ENCODE data around the gene METTL25B.
A peak's percentile ranks its signal among the peaks of the same experiment; 100 is the strongest.

METTL25B gene

GRCh38 chr1:156766298-156767100, 38.2 kb downstream of the METTL25B start:
- 41% methylated on average over 14 of the region's 14 CpGs for WGBS
- peaks cover 17% of the 10 kb centered on the region for H3K36me3 ChIP-seq (ENCODE audit: insufficient read depth, low read length)
- H3K4me1 ChIP-seq (ENCODE audit: insufficient read depth, low read length): peaks cover 16% of the 10 kb centered on the region
- H3K27me3 ChIP-seq (ENCODE audit: insufficient read depth, low read length): no peaks in the 10 kb centered on the region
- peak overlapping the region; percentile 84 for H3K4me3 ChIP-seq (ENCODE audit: low read length)
- H3K9me3 ChIP-seq (ENCODE audit: insufficient read depth, low read depth, low read length): no peaks in the 10 kb centered on the region
- H3K9ac ChIP-seq (ENCODE audit: low read depth, low read length): peak overlapping the region; percentile 74
- H3K27ac ChIP-seq (ENCODE audit: low read depth, low read length): peak overlapping the region; percentile 54

GRCh38 chr1:156767101-156767878, 39.0 kb downstream of the METTL25B start, which contains the start of gene PRCC:
PRCC (plus strand) TSS chr1:156767535; CDS start chr1:156767772, 237 bp downstream.
- peak within 1 kb of the TSS; percentile 84 for H3K4me3 ChIP-seq (ENCODE audit: low read length)
- peaks cover 23% of the 10 kb centered on the region for H3K36me3 ChIP-seq (ENCODE audit: insufficient read depth, low read length)
- peak within 1 kb of the TSS; percentile 90 for H3K9ac ChIP-seq (ENCODE audit: low read depth, low read length)
- H3K4me1 ChIP-seq (ENCODE audit: insufficient read depth, low read length): peaks cover 16% of the 10 kb centered on the region
- H3K27me3 ChIP-seq (ENCODE audit: insufficient read depth, low read length): no peaks in the 10 kb centered on the region
- under 1% methylated on average over 50 of the region's 50 CpGs for WGBS
- H3K9me3 ChIP-seq (ENCODE audit: insufficient read depth, low read depth, low read length): no peaks in the 10 kb centered on the region
- peak within 1 kb of the TSS; percentile 84 for H3K27ac ChIP-seq (ENCODE audit: low read depth, low read length)

GRCh38 chr1:156767879-156768604, 39.8 kb downstream of the METTL25B start:
- H3K4me3 ChIP-seq (ENCODE audit: low read length): peak overlapping the region; percentile 84
- H3K36me3 ChIP-seq (ENCODE audit: insufficient read depth, low read length): peaks cover 26% of the 10 kb centered on the region
- H3K4me1 ChIP-seq (ENCODE audit: insufficient read depth, low read length): peaks cover 16% of the 10 kb centered on the region
- no peaks in the 10 kb centered on the region for H3K9me3 ChIP-seq (ENCODE audit: insufficient read depth, low read depth, low read length)
- H3K27me3 ChIP-seq (ENCODE audit: insufficient read depth, low read length): no peaks in the 10 kb centered on the region
- peak overlapping the region; percentile 84 for H3K27ac ChIP-seq (ENCODE audit: low read depth, low read length)
- 1% methylated on average over 26 of the region's 31 CpGs for WGBS
- H3K9ac ChIP-seq (ENCODE audit: low read depth, low read length): peak overlapping the region; percentile 90

GRCh38 chr1:156768610-156769295, 40.5 kb downstream of the METTL25B start:
- Histone ChIP-seq H3K36me3 (ENCODE audit: insufficient read depth, low read length) (peaks cover 31% of the 10 kb centered on the region), H3K4me1 (ENCODE audit: insufficient read depth, low read length) (peaks cover 16% of the 10 kb centered on the region), H3K27ac (ENCODE audit: low read depth, low read length) (no peak overlapping the region), H3K9me3 (ENCODE audit: insufficient read depth, low read depth, low read length) (no peaks in the 10 kb centered on the region), H3K4me3 (ENCODE audit: low read length) (peak overlapping the region; percentile 84), H3K27me3 (ENCODE audit: insufficient read depth, low read length) (no peaks in the 10 kb centered on the region), H3K9ac (ENCODE audit: low read depth, low read length) (peak overlapping the region; percentile 90)
- WGBS: 51% methylated on average over 8 of the region's 8 CpGs

DNA sequence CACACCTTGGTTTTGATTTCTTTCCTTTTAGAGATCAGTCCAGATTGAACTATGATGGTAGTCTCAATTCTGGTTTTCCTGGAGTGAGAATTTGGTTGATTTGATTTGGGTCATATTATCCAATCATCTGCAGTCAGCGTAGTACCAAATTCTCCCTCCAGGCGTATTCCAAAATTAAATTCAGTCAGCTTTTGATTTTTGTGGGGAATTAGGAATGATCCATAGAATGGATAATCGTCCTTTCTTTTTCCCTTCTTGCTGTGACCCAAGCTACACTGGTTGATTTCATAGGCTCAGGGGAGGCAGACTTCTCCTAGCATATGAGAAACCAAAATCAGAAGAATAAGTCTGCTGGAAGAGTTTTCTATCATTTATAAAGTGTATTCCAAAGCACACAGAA, 44.0 kb downstream of the METTL25B start:
- Histone ChIP-seq H3K9me3 (ENCODE audit: insufficient read depth, low read depth, low read length) (no peaks in the 10 kb centered on the region), H3K9ac (ENCODE audit: low read depth, low read length) (no peak overlapping the region), H3K27me3 (ENCODE audit: insufficient read depth, low read length) (no peaks in the 10 kb centered on the region), H3K4me1 (ENCODE audit: insufficient read depth, low read length) (peaks cover 10% of the 10 kb centered on the region), H3K27ac (ENCODE audit: low read depth, low read length) (no peak overlapping the region), H3K4me3 (ENCODE audit: low read length) (no peak overlapping the region), H3K36me3 (ENCODE audit: insufficient read depth, low read length) (peaks cover 32% of the 10 kb centered on the region)
- WGBS: 93% methylated on average over 3 of the region's 3 CpGs

DNA sequence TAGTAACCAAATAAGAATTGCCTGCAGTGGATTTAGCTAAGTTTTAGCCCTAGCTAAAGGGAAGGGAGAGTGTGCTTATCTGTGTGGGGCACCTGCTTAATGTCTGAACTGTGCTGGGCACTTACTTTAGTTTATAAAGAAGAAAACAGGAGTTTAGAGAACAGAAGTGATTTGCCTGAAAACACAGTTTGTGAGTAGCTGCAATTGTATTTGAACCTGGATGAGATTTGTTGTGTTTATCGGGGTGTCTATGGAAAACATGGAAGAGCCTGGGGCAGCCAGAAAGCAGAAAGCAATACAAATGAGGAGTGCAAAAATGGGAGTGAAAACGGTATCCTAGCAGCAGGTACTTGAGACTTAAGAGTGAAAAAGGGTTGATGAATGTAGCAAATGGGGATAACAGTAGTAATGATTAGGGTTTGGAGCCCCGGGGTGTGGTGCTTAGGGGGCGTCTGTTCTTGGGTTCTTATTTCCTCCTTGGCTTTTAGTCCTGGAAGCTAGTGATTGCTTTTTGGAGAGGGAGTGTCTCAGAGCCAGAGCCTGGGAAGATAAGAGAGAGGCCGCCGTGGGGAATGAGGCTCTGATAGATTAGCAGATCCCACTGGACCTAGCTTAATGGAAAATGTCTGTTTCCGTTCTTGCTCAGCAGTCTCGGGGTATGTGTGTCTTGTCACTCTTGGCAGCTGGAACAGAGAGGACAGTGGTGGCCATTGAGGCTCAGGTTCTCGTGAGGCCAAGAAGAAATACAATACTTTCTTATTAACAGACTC, 44.6 kb downstream of the METTL25B start:
- H3K27ac ChIP-seq (ENCODE audit: low read depth, low read length): no peak overlapping the region
- no peaks in the 10 kb centered on the region for H3K27me3 ChIP-seq (ENCODE audit: insufficient read depth, low read length)
- WGBS: 79% methylated on average over 9 of the region's 9 CpGs
- no peaks in the 10 kb centered on the region for H3K9me3 ChIP-seq (ENCODE audit: insufficient read depth, low read depth, low read length)
- H3K9ac ChIP-seq (ENCODE audit: low read depth, low read length): no peak overlapping the region
- H3K36me3 ChIP-seq (ENCODE audit: insufficient read depth, low read length): peaks cover 32% of the 10 kb centered on the region
- peaks cover 10% of the 10 kb centered on the region for H3K4me1 ChIP-seq (ENCODE audit: insufficient read depth, low read length)
- H3K4me3 ChIP-seq (ENCODE audit: low read length): no peak overlapping the region

DNA sequence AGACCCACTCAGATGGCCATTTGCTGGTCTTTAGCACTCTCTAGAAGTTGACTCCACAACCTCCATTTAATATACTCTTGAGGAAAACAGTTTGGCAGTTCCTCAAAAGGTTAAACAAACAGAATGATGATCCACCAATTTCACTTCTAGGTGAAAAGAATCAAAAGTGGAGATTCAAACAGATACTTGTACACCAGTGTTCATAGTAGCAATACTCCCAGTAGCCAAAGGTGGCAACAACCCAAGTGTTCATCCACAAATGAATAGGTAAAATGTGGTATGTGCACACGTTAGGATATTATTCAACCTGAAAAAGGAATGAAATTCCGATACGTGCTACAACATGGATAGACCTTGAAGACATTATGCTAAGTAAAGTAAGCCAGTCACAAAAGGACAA, 45.3 kb downstream of the METTL25B start:
- Histone ChIP-seq H3K27me3 (ENCODE audit: insufficient read depth, low read length) (no peaks in the 10 kb centered on the region), H3K36me3 (ENCODE audit: insufficient read depth, low read length) (peaks cover 34% of the 10 kb centered on the region), H3K4me3 (ENCODE audit: low read length) (no peak overlapping the region), H3K4me1 (ENCODE audit: insufficient read depth, low read length) (peaks cover 7% of the 10 kb centered on the region), H3K9me3 (ENCODE audit: insufficient read depth, low read depth, low read length) (no peaks in the 10 kb centered on the region), H3K27ac (ENCODE audit: low read depth, low read length) (no peak overlapping the region), H3K9ac (ENCODE audit: low read depth, low read length) (no peak overlapping the region)
- WGBS: 96% methylated on average over 3 of the region's 3 CpGs

- peaks cover 24% of the 10 kb centered on the region for H3K36me3 ChIP-seq (ENCODE audit: insufficient read depth, low read length)
- no peak overlapping the region for H3K9ac ChIP-seq (ENCODE audit: low read depth, low read length)
- no peaks in the 10 kb centered on the region for H3K4me1 ChIP-seq (ENCODE audit: insufficient read depth, low read length)
- H3K27me3 ChIP-seq (ENCODE audit: insufficient read depth, low read length): no peaks in the 10 kb centered on the region
- no peak overlapping the region for H3K27ac ChIP-seq (ENCODE audit: low read depth, low read length)
- H3K4me3 ChIP-seq (ENCODE audit: low read length): no peak overlapping the region
- no peaks in the 10 kb centered on the region for H3K9me3 ChIP-seq (ENCODE audit: insufficient read depth, low read depth, low read length)
- 90% methylated on average over 4 of the region's 5 CpGs for WGBS
Measured at GRCh38 chr1:156775799-156776198, 47.5 kb downstream of the METTL25B start.

GRCh38 chr1:156776942-156777341, 48.7 kb downstream of the METTL25B start:
- Histone ChIP-seq H3K27ac (ENCODE audit: low read depth, low read length) (no peak overlapping the region), H3K9me3 (ENCODE audit: insufficient read depth, low read depth, low read length) (no peaks in the 10 kb centered on the region), H3K27me3 (ENCODE audit: insufficient read depth, low read length) (no peaks in the 10 kb centered on the region), H3K9ac (ENCODE audit: low read depth, low read length) (no peak overlapping the region), H3K36me3 (ENCODE audit: insufficient read depth, low read length) (peaks cover 25% of the 10 kb centered on the region), H3K4me3 (ENCODE audit: low read length) (no peak overlapping the region), H3K4me1 (ENCODE audit: insufficient read depth, low read length) (no peaks in the 10 kb centered on the region)
- 84% methylated on average over 4 of the region's 4 CpGs for WGBS

- peaks cover 25% of the 10 kb centered on the region for H3K36me3 ChIP-seq (ENCODE audit: insufficient read depth, low read length)
- no peaks in the 10 kb centered on the region for H3K4me1 ChIP-seq (ENCODE audit: insufficient read depth, low read length)
- H3K27me3 ChIP-seq (ENCODE audit: insufficient read depth, low read length): no peaks in the 10 kb centered on the region
- no peak overlapping the region for H3K27ac ChIP-seq (ENCODE audit: low read depth, low read length)
- H3K9me3 ChIP-seq (ENCODE audit: insufficient read depth, low read depth, low read length): no peaks in the 10 kb centered on the region
- no peak overlapping the region for H3K4me3 ChIP-seq (ENCODE audit: low read length)
- H3K9ac ChIP-seq (ENCODE audit: low read depth, low read length): no peak overlapping the region
- 76% methylated on average over 1 of the region's 1 CpG for WGBS
Measured at GRCh38 chr1:156777573-156777972, 49.3 kb downstream of the METTL25B start.

All from HUES64 (cell line).